Umbilical cord (tissue), 2 donors: ENCODE measurements around the gene RAB20. TPM values are rescaled to one million over a fixed set of nuclear protein-coding genes. Genes with fewer than 3 reads are reported as not detected.
A peak's percentile ranks its signal among the peaks of the same experiment; 100 is the strongest.
"Not testable (repeated sequence)": the region's sequence is repeated elsewhere in the genome, so short reads cannot be mapped to it uniquely, and the experiment has no call there.

Experiments used
- DNase-seq: peaks from one replicate; pipeline ENCODE4 v3.0.0-alpha.2; 2015; ENCODE audit warnings: low spot score
- total RNA-seq: library from RNA; depleted of rRNA; stranded (reverse); fragments of >200 nt; gene quantifications from one replicate; pipeline ENCODE4 v1.2.3, GENCODE V29; 2014; ENCODE audit warnings: low replicate concordance; ENCODE audit not compliant: insufficient read depth

Gene RAB20
- total RNA-seq: 24.1 TPM

- DNase-seq: peak; percentile 92
These were observed at the start of gene RAB20 for GRCh38 chr13:110561344-110562035. TSS of gene RAB20 (minus strand) at chr13:110561722. CDS start at chr13:110561519, 203 bp downstream.

DNA sequence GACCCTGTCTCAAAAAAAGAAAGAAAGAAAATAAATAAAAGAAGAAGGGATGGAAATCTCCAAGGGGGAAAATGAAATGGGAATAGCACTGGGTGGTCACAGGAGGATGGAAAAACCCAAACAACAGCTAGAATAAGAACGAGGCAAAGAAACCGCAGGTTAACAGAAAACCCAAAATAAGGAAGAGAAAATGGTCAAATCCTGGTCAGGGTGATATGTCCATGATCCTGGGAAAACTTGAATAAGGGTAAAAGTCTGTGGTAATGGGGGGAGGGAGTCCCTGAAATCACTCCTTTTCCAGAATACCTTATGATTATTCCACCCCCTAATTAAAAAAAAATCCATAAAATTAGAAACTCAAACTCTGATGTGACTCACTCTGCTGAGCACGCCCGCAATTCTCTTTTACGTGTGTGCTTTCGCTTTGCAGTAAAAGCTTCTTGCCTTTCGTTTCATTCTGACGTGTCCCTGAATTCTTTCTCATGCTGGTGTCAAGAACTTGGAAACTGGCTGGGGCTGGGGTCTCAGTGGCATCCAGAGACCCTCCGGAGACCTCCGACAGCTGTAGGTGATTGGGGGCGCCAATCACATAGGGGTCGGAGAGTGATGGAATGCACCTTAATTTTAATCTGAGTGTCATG lies 49.6 kb upstream of the RAB20 start:
- DNase-seq: no peak

DNA sequence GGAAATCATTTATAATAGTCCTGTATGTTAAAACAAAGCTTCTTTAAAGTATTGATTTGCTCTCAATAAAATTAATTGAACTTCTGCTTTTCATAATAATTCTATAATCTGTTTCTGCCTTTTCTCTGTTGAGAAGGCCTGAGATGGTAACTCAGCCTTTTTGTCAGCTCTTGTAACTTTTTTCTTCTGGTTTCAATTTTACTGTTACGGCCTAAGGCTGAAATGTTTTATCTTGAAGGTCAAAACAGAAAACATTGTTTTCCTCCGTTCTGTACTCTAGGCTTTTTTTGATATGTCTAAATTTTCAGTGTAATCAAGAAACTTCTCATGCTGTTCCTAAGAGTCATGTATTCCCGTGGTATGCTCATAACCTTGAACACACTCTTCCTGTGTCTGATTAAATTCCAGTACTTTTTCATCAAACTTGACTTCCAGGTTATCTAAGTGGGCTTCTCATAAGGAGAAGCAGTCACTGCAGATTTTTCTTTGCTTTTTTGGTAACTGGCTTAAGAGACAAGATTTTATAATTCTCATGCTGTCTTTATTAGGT lies 46.2 kb upstream of the RAB20 start:
- DNase-seq: no peak

DNA sequence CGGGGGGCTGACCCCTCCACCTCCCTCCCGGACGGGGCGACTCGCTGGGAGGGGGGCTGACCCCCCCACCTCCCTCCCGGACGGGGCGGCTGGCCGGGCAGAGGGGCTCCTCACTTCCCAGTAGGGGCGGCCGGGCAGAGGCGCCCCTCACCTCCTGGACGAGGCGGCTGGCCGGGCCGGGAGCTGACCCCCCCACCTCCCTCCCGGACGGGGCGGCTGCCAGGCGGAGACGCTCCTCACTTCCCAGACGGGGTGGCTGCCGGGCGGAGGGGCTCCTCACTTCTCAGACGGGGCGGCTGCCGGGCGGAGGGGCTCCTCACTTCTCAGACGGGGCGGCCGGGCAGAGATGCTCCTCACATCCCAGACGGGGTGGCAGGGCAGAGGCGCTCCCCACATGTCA lies 44.8 kb upstream of the RAB20 start:
- DNase-seq: not testable (repeated sequence)

GRCh38 chr13:110605132-110605531 lies 43.6 kb upstream of the RAB20 start:
- DNase-seq: no peak

GRCh38 chr13:110600980-110601379 lies 39.5 kb upstream of the RAB20 start:
- DNase-seq: no peak

DNA sequence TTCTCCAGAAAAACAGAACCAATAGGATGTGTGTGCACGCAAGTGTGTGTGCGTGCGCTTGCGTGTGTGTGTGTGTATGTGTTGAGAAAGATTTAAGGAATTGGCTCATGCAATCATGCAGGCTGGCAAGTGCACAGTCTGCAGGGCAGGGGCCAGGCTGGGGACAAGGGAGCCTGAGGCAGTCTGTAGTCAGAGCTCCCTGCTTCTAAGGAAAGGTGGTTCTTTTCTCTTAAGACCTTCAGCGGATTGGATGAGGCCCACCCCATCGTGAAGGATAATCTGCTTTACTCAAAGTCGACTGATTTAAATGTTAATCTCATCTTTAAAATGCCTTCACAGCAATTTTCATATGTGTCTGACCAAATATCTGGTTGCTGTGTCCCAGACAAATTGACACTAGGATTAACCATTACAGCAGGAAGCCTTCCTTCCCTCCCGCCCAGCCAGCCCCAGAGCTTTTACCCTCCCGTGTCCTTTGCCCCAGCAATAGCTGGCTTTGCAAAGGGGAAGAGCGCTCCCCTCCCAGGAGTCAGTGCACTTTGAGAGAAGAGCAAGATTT lies 38.8 kb upstream of the RAB20 start:
- no peak for DNase-seq

DNA sequence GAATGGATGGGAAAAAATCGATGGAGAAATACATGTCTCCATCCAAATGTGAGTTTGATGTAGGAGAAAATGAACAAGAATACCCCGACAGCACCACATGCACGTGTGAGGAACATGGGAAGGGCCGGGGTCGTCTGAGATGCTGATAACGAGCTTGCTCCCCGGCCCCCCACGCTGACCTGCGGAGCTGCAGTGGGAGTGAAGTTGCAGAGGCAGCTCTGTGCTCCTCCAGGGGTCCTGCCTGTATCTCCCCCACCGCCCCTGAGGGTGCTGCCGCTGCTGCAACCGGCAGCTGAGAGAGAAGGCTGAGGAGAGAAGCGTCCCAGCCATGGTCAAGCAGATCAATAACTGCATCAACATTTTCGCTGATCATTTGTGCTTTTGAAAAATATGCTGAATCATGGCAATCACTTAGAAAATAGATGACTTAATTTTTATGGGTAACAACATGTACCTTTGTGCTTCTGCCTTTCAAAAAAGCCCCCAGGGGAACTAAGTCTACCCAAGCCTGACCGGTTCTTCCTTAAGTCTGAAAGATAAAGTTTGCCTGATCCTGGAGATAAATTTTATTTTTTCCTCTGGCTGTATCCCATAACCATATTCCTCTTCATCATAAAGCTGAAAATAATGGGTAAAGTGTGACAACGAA lies 35.6 kb upstream of the RAB20 start:
- peak; percentile 29 for DNase-seq

DNA sequence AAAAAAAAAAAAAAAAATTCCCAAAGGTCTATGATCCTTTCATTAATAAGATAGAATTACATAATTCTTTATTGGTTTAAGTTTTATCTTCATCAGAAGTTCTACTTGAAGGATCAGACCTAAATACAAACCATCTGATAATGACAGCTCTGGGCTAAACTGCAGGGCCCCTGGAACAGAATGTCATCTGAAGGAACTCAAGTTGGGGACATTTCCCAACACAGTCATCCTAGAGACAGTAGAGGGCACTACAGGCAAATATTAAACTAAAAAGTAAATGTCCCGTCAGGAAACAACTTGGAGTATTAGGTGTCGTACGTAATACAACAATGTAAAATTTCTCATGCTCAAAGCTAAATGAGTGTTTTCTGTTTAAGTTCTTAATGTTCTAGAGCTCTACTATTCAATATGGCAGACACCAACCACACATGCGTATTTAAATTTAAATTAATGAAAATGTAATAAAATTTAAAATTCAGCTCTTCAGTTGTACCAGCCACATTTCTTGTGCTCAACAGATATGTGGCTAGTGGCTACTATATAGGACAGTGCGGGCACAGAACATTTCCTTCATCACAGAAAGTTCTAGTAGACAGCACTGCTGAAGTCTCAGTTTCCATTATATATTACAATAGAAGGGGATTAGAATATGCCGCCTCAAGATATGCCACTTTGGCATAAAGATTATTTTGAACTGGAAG lies 32.1 kb upstream of the RAB20 start:
- peak; percentile 74 for DNase-seq

GRCh38 chr13:110592665-110593064 lies 31.1 kb upstream of the RAB20 start:
- no peak for DNase-seq

GRCh38 chr13:110590577-110590976 lies 29.1 kb upstream of the RAB20 start:
- peak; percentile 65 for DNase-seq

GRCh38 chr13:110589793-110590390 lies 28.4 kb upstream of the RAB20 start:
- DNase-seq: no peak

DNA sequence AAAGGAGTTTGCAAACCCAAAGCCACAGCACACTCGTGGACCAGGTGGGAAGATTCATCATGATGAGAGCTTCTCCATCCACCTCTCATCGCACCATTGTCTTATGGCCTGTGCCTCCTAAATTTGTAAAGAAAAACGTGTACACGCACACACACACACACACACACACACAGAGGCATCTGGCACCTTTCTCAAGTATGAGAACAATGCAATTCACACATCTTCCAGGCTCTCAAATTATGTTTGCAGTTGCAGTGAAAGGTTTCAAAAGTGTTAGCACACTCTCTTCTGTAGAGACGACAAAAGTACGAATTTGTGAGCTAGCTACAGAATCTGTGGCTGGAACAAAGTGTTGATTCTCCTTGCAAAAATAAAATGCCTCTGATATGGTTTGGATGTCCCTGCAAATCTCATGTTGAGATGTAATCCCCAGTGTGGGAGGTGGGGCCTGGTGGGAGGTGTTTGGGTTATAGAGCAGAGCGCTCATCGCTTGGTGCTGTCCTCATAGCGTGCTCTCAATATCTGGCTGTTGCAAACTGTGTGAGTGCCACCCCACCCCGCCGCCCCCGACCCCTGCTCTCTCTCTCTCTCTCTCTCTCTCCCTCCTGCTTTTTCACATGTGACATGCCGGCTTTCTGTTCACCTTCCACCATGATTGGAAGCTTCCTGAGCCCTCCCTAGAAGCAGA lies 21.8 kb upstream of the RAB20 start:
- DNase-seq: no peak

DNA sequence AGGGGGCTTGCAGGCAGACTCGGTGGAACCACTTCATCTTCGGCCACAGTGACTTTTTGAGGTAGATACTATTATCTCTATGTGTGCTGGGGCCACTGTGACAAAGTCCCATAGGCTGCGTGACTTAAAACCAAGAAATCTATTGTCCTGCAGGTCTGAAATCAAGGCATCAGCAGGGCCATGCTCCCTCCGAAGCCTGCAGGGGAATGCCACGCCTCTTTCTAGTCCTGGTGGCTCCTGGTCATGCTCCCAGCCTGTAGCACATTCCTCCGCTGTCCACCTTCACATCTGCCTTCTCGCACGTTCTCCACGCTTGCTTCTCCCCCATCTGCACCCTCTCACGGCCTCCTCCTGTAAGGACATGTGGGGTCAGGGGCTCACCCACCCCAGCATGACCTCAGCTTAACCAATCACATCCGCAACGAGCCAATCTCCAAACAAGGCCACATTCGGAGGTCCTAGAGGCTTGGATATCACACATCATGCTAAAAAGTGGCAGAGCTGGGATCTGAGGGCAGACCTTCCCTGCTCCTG lies 21.0 kb upstream of the RAB20 start:
- DNase-seq: no peak

- no peak for DNase-seq
These were observed 20.1 kb upstream of the RAB20 start for GRCh38 chr13:110581506-110582185.

DNA sequence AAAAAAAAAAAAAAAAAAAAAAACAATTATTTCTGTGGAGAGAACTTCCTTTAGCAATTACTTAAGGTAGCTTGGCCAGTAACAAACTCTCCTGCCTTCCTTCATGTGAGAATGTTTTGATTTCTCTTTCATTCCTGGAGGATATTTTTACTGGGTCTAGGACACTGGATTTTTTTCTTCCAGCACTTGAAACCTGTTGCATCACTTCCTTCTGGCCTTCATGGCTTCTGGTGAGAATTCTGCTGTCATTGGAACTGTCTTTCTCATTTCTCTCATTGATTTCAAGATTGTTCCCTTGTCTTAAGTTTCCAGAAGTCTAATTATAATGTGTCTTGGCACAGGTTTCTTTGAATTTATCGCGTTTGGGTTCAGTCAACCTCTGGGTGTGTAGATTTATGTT lies 19.3 kb upstream of the RAB20 start:
- no peak for DNase-seq

- DNase-seq: no peak
These were observed 16.8 kb upstream of the RAB20 start for GRCh38 chr13:110578363-110578762.

DNA sequence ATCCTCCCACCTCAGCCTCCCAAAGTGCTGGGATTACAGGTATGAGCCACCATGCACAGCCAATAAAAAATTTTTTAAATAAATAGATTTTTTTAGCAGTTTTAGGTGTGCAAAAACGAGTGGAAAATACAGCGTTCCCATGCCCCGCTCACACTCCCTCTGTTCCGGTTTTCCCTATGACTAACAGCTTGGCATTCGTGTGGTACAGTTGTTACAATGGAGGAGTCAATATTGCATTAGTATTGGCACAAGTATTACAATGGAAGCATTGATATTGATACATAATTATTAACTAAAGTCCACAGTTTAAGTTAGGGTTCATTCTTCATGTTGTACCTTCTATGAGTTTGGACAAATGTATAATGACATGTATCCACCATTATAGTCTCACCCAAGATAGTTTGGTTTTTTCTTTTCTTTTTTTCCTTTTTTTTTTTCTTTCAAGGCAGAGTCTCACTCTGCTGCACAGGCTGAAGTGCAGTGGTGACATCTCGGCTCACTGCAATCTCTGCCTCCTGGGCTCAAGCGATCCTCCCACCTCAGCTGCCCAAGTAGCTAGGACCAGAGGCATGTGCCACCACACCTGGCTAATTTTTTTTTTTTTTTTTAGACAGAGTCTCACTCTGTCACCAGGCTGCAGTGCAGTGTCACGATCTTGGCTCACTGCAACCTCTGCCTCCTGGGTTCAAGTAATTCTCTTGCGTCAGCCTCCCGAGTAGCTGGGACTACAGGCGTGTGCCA lies 15.4 kb upstream of the RAB20 start:
- no peak for DNase-seq

GRCh38 chr13:110576070-110576394 lies 14.5 kb upstream of the RAB20 start:
- no peak for DNase-seq
